DLD1 (cell line): ENCODE results near the gene GALNT18.

Experiments
- in situ Hi-C: cut with HindIII; loops from 2 replicates; pipeline ENCODE4 v1.10.0; 2017; ENCODE audit warnings: low sequenced_read_pairs

GALNT18 gene

DNA sequence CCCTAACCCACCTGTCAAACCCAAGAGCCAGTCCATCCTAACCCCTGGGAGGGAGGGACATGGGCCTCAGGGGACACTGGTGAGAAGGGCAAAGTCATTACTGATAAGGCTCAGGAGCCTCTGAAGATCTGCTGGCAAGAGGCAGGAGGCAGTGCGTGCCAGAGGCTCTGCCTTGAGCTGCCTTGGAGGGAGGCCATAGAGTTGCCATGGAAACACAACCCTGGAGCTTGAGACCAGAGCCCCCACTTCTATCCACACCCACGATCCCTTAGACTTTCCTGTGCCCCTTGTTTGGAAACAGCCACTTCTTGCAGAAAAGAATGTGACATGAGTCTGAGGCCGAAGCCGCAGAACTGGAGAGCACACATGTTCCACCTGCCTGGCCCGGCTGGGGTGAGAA, 179.0 kb downstream of the GALNT18 start:
- in situ Hi-C loops = no loop called here

GRCh38 chr11:11441516-11441915, 180.3 kb downstream of the GALNT18 start:
- in situ Hi-C loops = no loop called here

DNA sequence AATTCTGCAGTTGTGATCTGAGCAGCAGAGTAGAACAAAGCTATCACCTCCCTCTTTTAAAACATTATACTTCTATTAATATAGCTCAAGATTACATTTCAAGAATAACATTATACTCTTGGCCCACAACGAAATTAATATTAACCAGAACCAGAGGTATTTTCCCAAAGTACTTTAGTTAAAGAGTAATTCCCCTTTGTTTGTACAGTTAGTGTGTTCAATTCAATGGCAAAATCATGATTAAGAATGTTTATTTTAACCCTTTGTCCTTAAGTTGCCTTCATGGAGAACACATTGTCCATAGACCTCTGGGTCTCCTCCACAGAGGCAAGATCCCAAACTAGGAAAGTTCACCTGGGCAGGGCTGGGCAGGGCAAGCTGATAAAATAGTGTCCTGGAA, 180.7 kb downstream of the GALNT18 start:
- in situ Hi-C loops = no loop called here

DNA sequence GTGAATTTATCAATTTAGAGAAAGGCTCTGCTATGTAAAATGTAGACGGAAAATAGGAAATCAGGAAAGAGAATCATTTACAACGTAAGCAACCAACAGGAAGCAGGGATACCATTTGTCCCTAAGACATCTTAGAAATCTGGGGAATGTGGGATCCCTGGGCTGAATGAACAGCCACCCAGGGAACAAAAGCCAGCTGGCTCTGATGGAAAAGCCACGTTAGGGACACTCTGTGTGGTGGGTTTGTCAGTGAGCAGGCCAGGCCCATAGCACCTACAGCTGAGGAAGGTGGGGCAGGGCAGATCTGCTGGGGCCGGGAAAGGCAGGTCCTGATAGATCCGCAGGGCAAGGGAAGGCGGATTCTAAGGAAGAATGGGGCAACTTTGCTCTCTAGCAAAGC, 181.7 kb downstream of the GALNT18 start:
- in situ Hi-C loops = no loop called here

GRCh38 chr11:11439591-11439990, 182.2 kb downstream of the GALNT18 start:
- in situ Hi-C loops = no loop called here

DNA sequence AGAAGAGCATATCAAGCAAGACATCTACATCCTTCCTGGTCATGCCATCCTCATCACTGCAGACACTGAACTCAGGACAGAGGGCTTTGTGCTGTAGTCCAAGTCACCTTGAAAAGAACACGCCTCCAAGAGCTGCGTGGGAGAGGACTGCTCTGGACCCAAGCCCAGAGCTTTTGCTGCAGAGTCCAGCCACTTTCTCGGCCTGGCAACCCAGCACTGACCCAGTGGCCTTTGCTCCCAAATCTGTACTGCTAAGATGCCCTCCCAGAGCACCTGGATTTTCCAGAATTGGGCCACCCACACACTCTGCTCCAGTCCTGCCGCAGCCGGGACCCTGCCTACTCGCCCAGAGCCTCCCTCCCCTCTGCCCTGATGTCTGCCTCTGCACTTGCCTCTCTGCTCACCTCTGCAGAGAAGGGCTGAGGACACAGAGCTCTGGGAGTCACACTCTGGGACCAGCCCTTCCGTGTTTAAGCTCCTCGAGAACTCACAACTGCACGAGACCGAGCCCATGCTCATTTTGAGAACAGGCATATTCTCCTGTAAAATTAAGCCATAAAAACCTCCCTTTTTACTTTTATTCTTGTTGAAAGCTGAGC, 185.0 kb downstream of the GALNT18 start:
- in situ Hi-C loops = no loop called here

DNA sequence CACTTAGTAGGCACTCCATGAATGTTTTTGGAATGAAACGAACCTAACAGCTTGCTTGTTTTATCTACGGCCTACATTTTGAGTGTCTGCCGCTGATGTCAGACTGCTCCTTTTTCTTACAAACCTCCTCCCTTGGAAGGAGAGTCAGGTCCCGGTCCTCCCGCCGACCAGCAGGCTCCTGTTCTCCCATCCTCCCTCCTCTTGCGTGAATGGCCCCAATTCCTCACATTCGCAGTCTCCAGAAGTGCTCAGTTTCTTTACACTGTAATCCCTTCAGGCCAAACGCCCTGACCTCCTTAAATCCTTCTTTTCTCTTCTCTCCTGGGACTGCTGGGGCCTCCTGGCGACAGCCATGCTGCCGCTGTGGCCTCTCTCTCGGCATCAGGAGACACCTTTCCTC, 186.2 kb downstream of the GALNT18 start:
- in situ Hi-C loops = no loop called here

DNA sequence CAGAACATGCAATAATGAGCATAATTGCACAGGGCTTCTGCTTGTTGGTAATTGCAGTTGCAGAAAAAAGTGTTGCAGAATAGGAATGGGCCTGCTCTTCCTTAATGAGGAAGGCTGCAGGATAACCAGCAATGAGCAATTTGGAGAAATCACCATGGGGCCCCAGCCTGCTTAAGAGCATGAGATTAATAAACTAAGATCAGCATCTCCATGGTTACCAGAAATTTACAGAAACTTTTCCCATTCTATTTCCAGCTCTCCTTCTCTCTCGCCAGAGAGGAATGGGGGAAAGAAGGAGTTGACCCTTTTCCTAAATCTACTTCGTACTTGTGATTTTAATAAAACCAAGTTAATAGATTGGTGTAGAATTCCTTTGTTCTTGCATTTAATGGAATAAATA, 187.8 kb downstream of the GALNT18 start:
- in situ Hi-C loops = no loop called here

DNA sequence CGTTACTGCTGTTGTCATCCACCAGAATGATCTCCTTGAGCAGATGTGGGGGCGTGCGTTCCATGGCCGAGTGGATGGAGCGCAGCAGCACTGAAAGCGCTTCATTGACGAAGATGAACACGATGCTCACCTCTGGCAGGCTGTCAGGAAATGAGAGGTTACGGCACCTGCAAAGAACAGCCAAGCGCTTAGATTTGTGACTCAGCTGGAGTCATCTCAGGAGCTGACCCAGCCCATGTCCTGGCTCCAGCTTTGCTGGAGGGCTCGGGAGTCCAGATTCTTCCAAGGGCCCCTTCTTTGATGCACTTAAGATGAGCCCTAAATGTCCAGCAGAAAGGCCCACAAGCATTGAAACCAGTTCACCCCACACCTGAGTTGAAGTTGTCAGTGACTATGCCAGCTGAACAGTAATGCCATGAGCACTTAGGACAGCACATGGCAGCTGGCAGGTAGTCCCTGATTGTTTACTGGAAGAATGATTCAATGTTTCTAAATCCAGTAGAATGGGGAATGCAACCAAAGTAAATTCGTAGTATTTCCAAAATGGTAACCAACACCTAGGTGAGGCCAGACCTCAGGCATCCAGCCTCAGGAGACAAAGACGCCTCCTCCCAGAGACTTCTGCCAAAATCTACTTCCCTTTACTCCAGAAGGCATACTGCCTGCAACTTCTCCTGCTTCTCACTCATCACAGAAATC, 189.0 kb downstream of the GALNT18 start:
- in situ Hi-C loops = no loop called here

DNA sequence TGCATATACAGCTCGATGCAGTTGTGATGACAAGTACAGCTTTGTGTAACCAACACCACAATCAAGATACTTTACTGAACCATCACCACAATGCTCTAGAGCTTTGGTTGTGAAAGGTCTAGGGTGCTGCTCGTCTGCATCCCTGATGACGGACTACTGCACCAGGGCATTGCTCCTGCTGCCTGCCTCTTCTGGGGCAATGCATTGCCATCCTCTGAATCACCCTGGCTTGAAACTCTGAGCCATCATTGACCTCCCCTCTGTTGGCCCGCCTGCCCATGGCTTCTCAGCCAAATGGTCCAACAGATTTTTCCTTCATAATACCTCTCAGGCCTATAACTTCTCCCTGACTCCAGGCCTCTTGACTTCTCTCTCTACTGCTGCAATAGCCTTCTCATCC, 191.4 kb downstream of the GALNT18 start:
- in situ Hi-C loops = no loop called here

GRCh38 chr11:11428714-11429113, 193.1 kb downstream of the GALNT18 start:
- in situ Hi-C loops = no loop called here

DNA sequence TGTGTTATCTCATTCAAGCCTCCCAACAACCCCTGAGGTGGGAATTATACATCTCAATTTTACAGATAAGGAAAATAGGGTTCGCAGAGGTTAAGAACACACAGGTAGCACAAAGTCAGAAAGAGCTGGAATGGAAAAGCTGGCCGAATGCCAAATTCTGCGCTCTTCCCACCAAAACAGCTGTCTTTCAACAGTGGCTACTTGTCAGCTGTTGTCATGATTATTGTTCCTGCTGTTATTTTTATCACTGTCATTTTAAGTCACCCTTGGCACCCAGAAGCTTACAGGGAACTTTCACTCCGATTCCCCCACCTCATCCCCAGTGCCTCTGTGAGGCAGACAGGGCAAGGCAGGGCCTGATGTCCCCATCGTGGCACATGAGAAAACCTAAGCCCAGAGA, 194.3 kb downstream of the GALNT18 start:
- in situ Hi-C loops = no loop called here

GRCh38 chr11:11427140-11427539, 194.7 kb downstream of the GALNT18 start:
- in situ Hi-C loops = no loop called here

DNA sequence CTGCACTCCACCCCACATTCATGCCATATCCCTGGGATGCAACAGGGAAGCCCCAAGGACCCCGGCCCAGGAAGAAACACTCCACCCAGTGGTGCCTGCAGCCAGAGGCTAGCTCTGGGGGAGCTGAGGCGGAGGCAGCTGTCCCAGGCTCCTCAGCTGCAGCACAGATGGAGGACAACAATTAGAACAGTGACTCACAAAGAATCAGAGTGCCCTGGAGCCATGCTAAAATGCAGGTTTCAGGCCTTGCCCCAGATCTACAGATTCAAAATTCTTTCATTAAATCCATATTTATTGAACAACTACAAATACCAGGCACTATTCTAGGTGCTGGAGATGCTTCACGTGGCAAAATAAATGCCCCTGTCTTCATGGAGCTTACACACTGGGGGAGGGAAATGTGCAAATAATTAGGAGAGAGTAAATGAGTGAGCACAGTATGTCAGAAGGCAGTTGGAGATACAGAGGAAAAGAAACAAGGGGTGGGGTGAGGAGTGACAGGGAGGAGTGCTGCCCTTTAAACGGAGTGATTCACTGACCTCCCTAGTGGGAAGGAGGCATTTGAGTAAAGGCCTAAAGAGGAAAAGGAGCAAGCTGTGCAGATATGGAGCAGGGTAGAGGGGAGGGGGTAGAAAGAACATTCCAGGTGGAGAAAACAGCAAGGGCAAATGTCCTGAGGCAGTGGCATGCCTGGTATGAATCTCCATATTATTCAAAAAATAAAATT, 195.4 kb downstream of the GALNT18 start:
- in situ Hi-C loops = no loop called here

- in situ Hi-C loops = no loop called here
Observed at GRCh38 chr11:11425806-11426205, 196.0 kb downstream of the GALNT18 start.

GRCh38 chr11:11424688-11425087, 197.1 kb downstream of the GALNT18 start:
- in situ Hi-C loops = no loop called here

- in situ Hi-C loops = no loop called here
Observed at GRCh38 chr11:11422411-11423128, 199.2 kb downstream of the GALNT18 start.

DNA sequence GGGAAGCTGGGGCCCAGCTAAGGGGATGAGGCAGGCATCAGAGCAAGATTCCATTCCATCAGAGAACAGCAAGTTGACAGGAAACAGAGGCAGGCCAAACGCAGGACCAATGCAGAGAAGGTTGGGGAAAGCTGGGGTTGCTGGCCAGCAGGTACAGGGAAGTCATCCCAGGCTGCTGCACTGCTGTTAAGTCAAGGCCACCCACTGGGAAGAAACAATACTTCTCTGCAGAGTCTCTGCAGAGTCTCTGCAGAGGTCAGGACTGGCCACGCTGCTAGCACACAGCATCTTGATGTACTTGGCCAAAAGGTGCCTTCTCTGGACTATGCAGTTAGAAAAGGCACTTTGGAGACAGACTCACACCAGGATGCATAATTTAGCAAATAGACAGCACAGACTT, 200.3 kb downstream of the GALNT18 start:
- in situ Hi-C loops = no loop called here

GRCh38 chr11:11420899-11421285, 200.9 kb downstream of the GALNT18 start:
- in situ Hi-C loops = no loop called here

DNA sequence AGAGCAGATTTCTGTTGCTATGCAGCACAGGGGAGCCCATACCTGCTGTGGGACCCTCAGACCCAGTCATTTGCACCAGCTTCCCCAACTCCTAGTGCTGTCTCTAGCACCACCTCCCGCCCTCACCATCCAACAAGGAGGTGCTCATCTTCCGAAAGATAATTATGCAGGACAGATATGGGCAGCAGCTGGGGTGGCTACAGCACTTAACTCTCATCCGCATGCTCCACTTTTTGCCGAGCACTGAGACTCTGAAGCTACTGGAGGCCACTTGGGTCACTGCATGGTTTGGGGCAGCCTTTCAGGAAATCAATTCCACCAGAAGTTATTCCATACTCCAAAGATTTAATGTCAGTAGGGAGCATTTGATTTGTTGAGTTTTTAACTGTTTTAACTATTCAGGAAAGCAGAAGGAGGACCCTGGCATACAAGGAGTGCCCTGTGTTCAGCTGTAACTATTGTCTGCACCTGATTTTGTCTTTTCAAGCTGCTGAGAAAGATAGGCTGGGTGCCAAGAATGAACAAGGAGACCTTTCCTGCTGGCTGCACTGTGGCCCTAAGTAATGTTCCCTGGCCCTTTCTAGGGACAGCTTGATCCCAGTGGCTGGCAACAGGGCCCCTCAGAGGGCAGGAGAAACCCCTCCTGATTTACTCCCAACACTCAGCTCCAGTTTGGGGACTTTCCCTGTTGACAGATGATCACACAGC, 201.5 kb downstream of the GALNT18 start:
- in situ Hi-C loops = no loop called here

DNA sequence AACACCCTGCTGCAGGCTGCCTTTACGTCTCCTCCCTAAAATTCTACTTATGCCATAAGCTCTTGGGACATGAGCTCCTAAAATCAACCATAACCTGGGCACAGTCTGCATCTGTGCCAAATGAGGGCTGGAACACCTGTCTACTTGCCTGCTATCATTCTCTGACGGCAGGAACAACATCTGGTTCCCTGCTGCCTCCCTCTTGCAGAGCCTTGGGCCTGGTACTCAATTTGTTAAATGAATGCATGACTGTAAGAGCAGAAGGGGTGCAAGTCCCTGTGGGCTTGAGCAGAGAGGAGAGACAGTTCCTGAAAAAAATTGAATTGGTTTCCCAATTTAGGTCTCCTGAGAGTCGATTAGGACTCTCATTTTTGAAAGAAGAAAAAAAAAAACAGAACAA, 202.1 kb downstream of the GALNT18 start:
- in situ Hi-C loops = no loop called here
